ENCODE measurements around the gene ELP2. TPM values are rescaled to one million over a fixed set of nuclear protein-coding genes. Genes with fewer than 3 reads are reported as not detected.
"Not testable (repeated sequence)": the region's sequence is repeated elsewhere in the genome, so short reads cannot be mapped to it uniquely, and the experiment has no call there.

ELP2 gene
- polyA plus RNA-seq, 1 experiment: 125 TPM

GRCh38 chr18:36162981-36163380, 33.3 kb downstream of the ELP2 start:
- no peak for TF ChIP-seq CTCF (IDR thresholded peaks at IDR 0.05; ENCODE audit: insufficient read depth, low read depth, low read length)
- Histone ChIP-seq H3K36me3 (ENCODE audit: control insufficient read depth, insufficient read depth, low read length) (peaks cover 22% of the 10 kb centered on the region), H3K4me3 (ENCODE audit: low read depth, low read length) (no peak overlapping the region), H3K27me3 (ENCODE audit: control insufficient read depth, insufficient read depth, low read length) (no peaks in the 10 kb centered on the region)
- DNase-seq (ENCODE audit: low read depth): no peak
- ChIA-PET CTCF (interaction anchor here (0.7 kb wide), 1 partner anchor 491 kb away, joined by 3 read pairs; no protein-coding TSS in a partner anchor), POLR2A (no interaction called here)

GRCh38 chr18:36167692-36168218, 38.1 kb downstream of the ELP2 start:
- Histone ChIP-seq H3K36me3 (ENCODE audit: control insufficient read depth, insufficient read depth, low read length) (peaks cover 26% of the 10 kb centered on the region), H3K27me3 (ENCODE audit: control insufficient read depth, insufficient read depth, low read length) (no peaks in the 10 kb centered on the region), H3K4me3 (ENCODE audit: low read depth, low read length) (no peak overlapping the region)
- no peak for TF ChIP-seq CTCF (IDR thresholded peaks at IDR 0.05; ENCODE audit: insufficient read depth, low read depth, low read length)
- POLR2A ChIA-PET: no interaction called here
- DNase-seq (ENCODE audit: low read depth): no peak
- CTCF ChIA-PET: no interaction called here

GRCh38 chr18:36168296-36168695, 38.6 kb downstream of the ELP2 start:
- DNase-seq (ENCODE audit: low read depth); H3K27me3 ChIP-seq (ENCODE audit: control insufficient read depth, insufficient read depth, low read length); H3K4me3 ChIP-seq (ENCODE audit: low read depth, low read length); CTCF ChIA-PET: not testable (repeated sequence)
- POLR2A ChIA-PET: interaction anchor here (0.6 kb wide), 1 partner anchor 405 kb away, joined by 5 read pairs; no protein-coding TSS in a partner anchor
- peaks cover 23% of the 10 kb centered on the region for H3K36me3 ChIP-seq (ENCODE audit: control insufficient read depth, insufficient read depth, low read length)

- Histone ChIP-seq H3K27me3 (ENCODE audit: control insufficient read depth, insufficient read depth, low read length) (no peaks in the 10 kb centered on the region), H3K4me3 (ENCODE audit: low read depth, low read length) (no peak overlapping the region), H3K36me3 (ENCODE audit: control insufficient read depth, insufficient read depth, low read length) (peaks cover 25% of the 10 kb centered on the region)
- TF ChIP-seq CTCF (IDR thresholded peaks at IDR 0.05; ENCODE audit: insufficient read depth, low read depth, low read length): no peak
- POLR2A ChIA-PET: no interaction called here
- no peak for DNase-seq (ENCODE audit: low read depth)
- CTCF ChIA-PET: no interaction called here
These were observed 40.2 kb downstream of the ELP2 start for GRCh38 chr18:36169938-36170337.

- TF ChIP-seq CTCF (IDR thresholded peaks at IDR 0.05; ENCODE audit: insufficient read depth, low read depth, low read length): no peak
- DNase-seq (ENCODE audit: low read depth): no peak
- H3K4me3 ChIP-seq (ENCODE audit: low read depth, low read length): no peak overlapping the region
- ChIA-PET CTCF (interaction anchor here (1.0 kb wide), 1 partner anchor 11 kb away, joined by 4 read pairs; no protein-coding TSS in a partner anchor), POLR2A (no interaction called here)
- H3K36me3 ChIP-seq (ENCODE audit: control insufficient read depth, insufficient read depth, low read length): peaks cover 20% of the 10 kb centered on the region
- no peaks in the 10 kb centered on the region for H3K27me3 ChIP-seq (ENCODE audit: control insufficient read depth, insufficient read depth, low read length)
These were observed 45.8 kb downstream of the ELP2 start for GRCh38 chr18:36175481-36175880.

GRCh38 chr18:36176177-36176584, 46.5 kb downstream of the ELP2 start:
- H3K27me3 ChIP-seq (ENCODE audit: control insufficient read depth, insufficient read depth, low read length): no peaks in the 10 kb centered on the region
- no peak for DNase-seq (ENCODE audit: low read depth)
- ChIA-PET CTCF (interaction anchor here (1.0 kb wide), 1 partner anchor 12 kb away, joined by 4 read pairs; no protein-coding TSS in a partner anchor), POLR2A (no interaction called here)
- TF ChIP-seq CTCF (IDR thresholded peaks at IDR 0.05; ENCODE audit: insufficient read depth, low read depth, low read length): no peak
- peaks cover 16% of the 10 kb centered on the region for H3K36me3 ChIP-seq (ENCODE audit: control insufficient read depth, insufficient read depth, low read length)
- H3K4me3 ChIP-seq (ENCODE audit: low read depth, low read length): no peak overlapping the region

Measured in BJ (cell line).